Lower leg skin (tissue), 3 donors: ENCODE data around the gene MYO3A.

ENCODE experiments used
- POLR2A ChIP-seq, 2 donors: fragments of 450-650 bp; IDR thresholded peaks; one replicate each; pipeline ENCODE4 v1.6.1; 2016 to 2017; ENCODE audit warnings: antibody characterized with exemption in 2 of 2, mild to moderate bottlenecking in 1 of 2, moderate library complexity in 1 of 2
- TF ChIP-seq, protein P1 (sequence below), 3 donors: fragments of 450-650 bp; IDR thresholded peaks; one replicate each; pipeline ENCODE4 v1.5.1; 2016; ENCODE audit warnings: antibody characterized with exemption in 3 of 3, mild to moderate bottlenecking in 3 of 3, moderate library complexity in 2 of 3

DNA sequence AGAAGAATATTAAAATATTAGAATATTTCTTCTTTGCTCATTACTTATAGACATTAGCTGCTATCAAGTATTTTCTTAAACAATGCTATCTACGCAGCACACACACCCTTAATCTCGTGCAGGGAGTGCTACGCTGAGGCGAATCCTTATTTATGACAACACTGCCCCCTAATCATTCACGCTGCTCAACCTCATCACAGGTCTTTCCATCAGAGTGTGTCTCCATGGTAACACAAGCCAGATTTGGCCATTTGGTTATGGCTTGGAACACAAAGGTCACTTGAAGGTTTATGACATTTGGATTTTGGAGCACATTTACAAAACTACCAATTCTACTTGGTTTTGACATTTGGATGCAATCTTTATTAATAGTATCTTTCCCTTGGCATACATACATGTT, 45.4 kb upstream of the MYO3A start:
- no peak for TF ChIP-seq POLR2A (IDR thresholded peaks at IDR 0.05)
- TF ChIP-seq, protein P1, sequence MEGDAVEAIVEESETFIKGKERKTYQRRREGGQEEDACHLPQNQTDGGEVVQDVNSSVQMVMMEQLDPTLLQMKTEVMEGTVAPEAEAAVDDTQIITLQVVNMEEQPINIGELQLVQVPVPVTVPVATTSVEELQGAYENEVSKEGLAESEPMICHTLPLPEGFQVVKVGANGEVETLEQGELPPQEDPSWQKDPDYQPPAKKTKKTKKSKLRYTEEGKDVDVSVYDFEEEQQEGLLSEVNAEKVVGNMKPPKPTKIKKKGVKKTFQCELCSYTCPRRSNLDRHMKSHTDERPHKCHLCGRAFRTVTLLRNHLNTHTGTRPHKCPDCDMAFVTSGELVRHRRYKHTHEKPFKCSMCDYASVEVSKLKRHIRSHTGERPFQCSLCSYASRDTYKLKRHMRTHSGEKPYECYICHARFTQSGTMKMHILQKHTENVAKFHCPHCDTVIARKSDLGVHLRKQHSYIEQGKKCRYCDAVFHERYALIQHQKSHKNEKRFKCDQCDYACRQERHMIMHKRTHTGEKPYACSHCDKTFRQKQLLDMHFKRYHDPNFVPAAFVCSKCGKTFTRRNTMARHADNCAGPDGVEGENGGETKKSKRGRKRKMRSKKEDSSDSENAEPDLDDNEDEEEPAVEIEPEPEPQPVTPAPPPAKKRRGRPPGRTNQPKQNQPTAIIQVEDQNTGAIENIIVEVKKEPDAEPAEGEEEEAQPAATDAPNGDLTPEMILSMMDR (IDR thresholded peaks at IDR 0.05) = no peak
